Cardiac muscle cell (in vitro differentiated cells and primary cell): ENCODE measurements around the gene WDR38. TPM values are rescaled to one million over a fixed set of nuclear protein-coding genes. Genes with fewer than 3 reads are reported as not detected.

ENCODE experiments used
- DNase-seq, 2 donors: peaks; one replicate each; pipeline versions ENCODE4 v3.0.0 to v3.0.0-alpha.2; 2010 to 2017; ENCODE audit warnings: low read depth in 1 of 2, low spot score in 1 of 2
- H3K27ac ChIP-seq: fragments of 200-600 bp; sonication (generic); 2 replicates; pipeline ENCODE4 v1.5.1; 2016
- H3K27me3 ChIP-seq: fragments of 200-600 bp; sonication (generic); 2 replicates; pipeline ENCODE4 v1.6.0; 2016; ENCODE audit warnings: control low read depth
- H3K36me3 ChIP-seq: fragments of 200-600 bp; sonication (generic); 2 replicates; pipeline ENCODE4 v1.5.1; 2016; ENCODE audit warnings: control low read depth
- H3K4me1 ChIP-seq: fragments of 200-600 bp; sonication (generic); 2 replicates; pipeline ENCODE4 v1.8.1; 2017; ENCODE audit warnings: low read depth, mild to moderate bottlenecking, mixed run types
- H3K4me3 ChIP-seq: fragments of 200-600 bp; sonication (generic); 2 replicates; pipeline ENCODE4 v1.5.1; 2016; ENCODE audit warnings: mild to moderate bottlenecking
- H3K9me3 ChIP-seq: fragments of 200-600 bp; sonication (generic); 2 replicates; pipeline ENCODE4 v1.5.1; 2017; ENCODE audit warnings: low read depth, mild to moderate bottlenecking, control low read depth
- polyA plus RNA-seq: library from polyadenylated mRNA; unstranded; fragments of >200 nt; fragmentation: Nextera tagmentation; extraction: Ambion mirVana; gene quantifications from 2 replicates; pipeline ENCODE4 v1.2.1, GENCODE V29; 2016
- total RNA-seq: library from RNA; depleted of rRNA; stranded (reverse); fragments of >200 nt; gene quantifications from 2 replicates; pipeline ENCODE4 v1.2.3, GENCODE V29; 2016
- TF ChIP-seq, protein P1 (sequence below): IDR thresholded peaks from 2 replicates; pipeline ENCODE4 v1.5.1; 2012; ENCODE audit warnings: low read depth, mild to moderate bottlenecking, low read length

WDR38 gene
- total and polyA plus RNA-seq, 2 experiments from 2014 or later = not detected

DNA sequence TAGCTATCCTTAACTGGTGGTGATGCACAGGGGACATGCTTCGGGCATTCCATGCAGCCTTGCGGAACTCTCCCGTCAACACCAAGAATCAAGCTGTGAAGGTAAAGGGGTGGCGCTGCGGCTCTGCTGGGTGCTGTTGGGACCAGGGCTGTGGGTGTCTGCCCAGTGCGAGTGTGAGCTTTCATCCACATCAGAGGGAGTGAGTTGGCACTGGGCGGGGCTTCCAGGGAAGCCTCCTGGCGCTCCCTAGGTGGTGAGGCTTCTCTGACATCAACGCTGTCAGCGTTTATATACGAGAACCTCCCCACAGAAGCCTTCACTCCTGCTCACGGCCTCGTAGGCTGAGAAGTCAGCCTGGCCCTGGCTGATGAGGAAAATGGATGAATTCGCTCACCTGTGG lies 20.4 kb downstream of the WDR38 start:
- Histone ChIP-seq H3K36me3 (peaks cover 32% of the 10 kb centered on the region), H3K4me3 (no peak overlapping the region), H3K9me3 (no peaks in the 10 kb centered on the region), H3K27ac (no peak overlapping the region), H3K4me1 (peaks cover 19% of the 10 kb centered on the region), H3K27me3 (no peaks in the 10 kb centered on the region)
- TF ChIP-seq, protein P1, sequence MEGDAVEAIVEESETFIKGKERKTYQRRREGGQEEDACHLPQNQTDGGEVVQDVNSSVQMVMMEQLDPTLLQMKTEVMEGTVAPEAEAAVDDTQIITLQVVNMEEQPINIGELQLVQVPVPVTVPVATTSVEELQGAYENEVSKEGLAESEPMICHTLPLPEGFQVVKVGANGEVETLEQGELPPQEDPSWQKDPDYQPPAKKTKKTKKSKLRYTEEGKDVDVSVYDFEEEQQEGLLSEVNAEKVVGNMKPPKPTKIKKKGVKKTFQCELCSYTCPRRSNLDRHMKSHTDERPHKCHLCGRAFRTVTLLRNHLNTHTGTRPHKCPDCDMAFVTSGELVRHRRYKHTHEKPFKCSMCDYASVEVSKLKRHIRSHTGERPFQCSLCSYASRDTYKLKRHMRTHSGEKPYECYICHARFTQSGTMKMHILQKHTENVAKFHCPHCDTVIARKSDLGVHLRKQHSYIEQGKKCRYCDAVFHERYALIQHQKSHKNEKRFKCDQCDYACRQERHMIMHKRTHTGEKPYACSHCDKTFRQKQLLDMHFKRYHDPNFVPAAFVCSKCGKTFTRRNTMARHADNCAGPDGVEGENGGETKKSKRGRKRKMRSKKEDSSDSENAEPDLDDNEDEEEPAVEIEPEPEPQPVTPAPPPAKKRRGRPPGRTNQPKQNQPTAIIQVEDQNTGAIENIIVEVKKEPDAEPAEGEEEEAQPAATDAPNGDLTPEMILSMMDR = no peak
- no peak for DNase-seq

DNA sequence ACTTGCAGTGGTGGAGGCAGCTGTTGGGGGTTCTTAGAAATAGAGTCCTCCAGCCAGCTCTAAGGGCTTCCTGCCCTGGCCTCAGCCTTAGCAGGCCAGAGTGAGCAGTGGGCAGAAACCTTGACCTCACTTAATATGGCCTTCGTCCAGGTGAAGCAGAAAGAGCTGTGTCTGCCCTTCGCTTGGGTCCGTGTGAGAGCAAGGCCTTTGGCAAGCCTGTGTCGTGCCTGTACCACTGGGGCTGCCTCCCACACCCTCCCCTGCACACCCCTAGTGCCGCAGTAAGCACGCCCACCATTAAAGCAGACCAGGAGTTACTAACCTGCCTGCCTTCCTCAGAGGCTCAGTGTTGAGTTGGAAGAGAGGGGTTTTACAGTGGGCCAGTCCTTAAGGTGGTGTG lies 22.2 kb downstream of the WDR38 start:
- no peak for DNase-seq
- Histone ChIP-seq H3K9me3 (no peaks in the 10 kb centered on the region), H3K36me3 (peaks cover 44% of the 10 kb centered on the region), H3K4me3 (no peak overlapping the region), H3K4me1 (peaks cover 15% of the 10 kb centered on the region), H3K27me3 (no peaks in the 10 kb centered on the region), H3K27ac (no peak overlapping the region)
- TF ChIP-seq, protein P1 = no peak

DNA sequence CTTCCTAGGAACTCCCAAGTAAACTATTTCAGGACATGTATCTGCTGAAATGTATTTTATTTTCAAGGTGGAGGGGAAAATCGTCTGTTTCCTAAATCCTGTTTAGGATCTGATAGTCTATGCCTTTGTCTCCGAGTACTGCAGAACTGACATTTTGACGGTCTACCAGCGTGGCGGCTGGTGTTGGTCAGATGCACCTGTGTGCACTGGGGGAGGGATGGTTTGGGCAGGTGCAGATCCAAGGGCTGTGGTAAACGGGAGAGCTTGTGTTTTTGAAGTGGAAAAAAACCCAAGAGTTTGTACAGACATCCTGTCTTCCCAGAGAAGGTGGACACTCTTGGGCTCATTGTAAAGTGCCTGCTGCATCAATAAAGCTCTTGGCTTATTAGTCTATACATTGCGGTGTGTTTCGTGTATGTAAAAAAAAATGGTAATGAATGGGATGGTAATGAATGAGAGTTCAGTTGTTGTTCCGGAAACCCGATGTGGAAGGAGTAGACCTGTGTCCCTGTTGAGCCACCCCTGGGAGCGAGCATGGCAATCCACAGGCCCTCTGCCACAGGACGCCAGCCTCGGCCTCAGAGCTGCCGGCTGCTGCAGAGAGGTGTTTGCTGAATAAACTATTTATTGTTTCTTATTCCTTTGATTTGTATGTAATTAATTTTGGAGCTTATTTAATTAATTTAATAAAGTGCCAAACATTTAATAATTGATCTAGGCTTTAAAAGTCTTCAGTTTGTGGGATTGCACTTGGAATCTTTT lies 23.9 kb downstream of the WDR38 start:
- TF ChIP-seq, protein P1 = no peak
- Histone ChIP-seq H3K4me3 (no peak overlapping the region), H3K36me3 (peaks cover 45% of the 10 kb centered on the region), H3K27ac (no peak overlapping the region), H3K27me3 (no peaks in the 10 kb centered on the region), H3K4me1 (peaks cover 5% of the 10 kb centered on the region), H3K9me3 (no peaks in the 10 kb centered on the region)
- no peak for DNase-seq

DNA sequence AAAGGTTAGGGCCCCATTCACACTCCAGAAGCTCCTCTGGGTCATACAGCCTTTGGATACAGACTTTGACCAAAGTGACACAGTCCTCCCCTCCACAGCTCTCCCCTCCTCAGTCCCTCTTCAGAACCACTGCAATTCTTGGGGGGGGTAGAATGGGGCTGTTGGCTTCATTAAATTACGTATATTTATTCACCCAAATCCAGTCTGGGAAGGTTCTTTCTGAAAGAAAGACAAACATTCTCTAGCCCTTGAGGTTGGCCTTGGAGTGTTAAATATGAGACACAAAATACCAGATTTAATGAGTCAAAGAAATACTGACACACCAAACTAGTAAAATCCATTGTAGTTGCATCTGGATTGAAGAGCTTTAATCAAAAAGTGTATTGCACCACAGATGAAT lies 24.8 kb downstream of the WDR38 start:
- no peak for DNase-seq
- TF ChIP-seq, protein P1 = no peak
- Histone ChIP-seq H3K4me3 (no peak overlapping the region), H3K27ac (peak overlapping the region; percentile 15), H3K4me1 (no peaks in the 10 kb centered on the region), H3K27me3 (no peaks in the 10 kb centered on the region), H3K9me3 (no peaks in the 10 kb centered on the region), H3K36me3 (peaks cover 45% of the 10 kb centered on the region)

DNA sequence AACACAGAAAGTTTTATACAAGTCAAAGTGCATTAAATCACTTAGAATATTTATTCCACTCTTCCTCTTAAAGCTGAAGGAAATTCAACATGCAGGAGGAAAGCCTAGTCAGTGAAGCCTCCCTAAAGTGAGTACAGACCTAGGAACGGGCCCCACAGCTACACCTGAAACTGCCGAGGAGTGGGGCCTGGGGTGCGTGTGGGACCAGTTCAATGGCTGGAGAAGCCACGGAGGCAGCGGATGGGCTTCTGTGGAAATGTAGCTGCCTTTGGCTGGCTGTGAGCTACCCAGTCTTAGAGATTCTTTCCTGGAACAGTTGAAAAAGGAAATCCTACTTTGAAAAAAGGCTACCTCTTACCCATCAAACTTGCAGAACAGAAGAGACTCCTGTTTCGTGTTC lies 25.3 kb downstream of the WDR38 start:
- Histone ChIP-seq H3K9me3 (no peaks in the 10 kb centered on the region), H3K27ac (peak overlapping the region; percentile 15), H3K4me3 (no peak overlapping the region), H3K4me1 (no peaks in the 10 kb centered on the region), H3K27me3 (no peaks in the 10 kb centered on the region), H3K36me3 (peaks cover 45% of the 10 kb centered on the region)
- DNase-seq = no peak
- TF ChIP-seq, protein P1 = no peak
